GM23338 (cell line): ENCODE measurements around the gene PARP3. TPM values are rescaled to one million over a fixed set of nuclear protein-coding genes. Genes with fewer than 3 reads are reported as not detected.

Source experiments
- ATAC-seq: fragments of 200-7000 bp; cut with Tn5 transposase; 3 replicates; pipeline ENCODE4 v1.9.1; 2020
- DNase-seq: peaks from one replicate; pipeline ENCODE4 v3.0.0-alpha.2; 2015; ENCODE audit warnings: low spot score
- H2AFZ ChIP-seq: fragments of 200-600 bp; sonication (generic); 2 replicates; pipeline ENCODE4 v1.8.0; 2016; ENCODE audit warnings: antibody characterized with exemption, mild to moderate bottlenecking, moderate library complexity
- H3F3A ChIP-seq: fragments of 200-600 bp; sonication (generic); replicated peaks from 2 replicates; pipeline ENCODE4 v1.8.0; 2017; ENCODE audit warnings: antibody characterized with exemption, mixed run types, low read depth
- H3K27ac ChIP-seq: fragments of 200-600 bp; sonication (generic); 2 replicates; pipeline ENCODE4 v1.6.1; 2016; ENCODE audit warnings: low read depth
- H3K27me3 ChIP-seq: fragments of 200-600 bp; sonication (generic); 2 replicates; pipeline ENCODE4 v1.8.0; 2016; ENCODE audit warnings: mild to moderate bottlenecking, mixed run types, moderate library complexity; ENCODE audit not compliant: insufficient read depth
- H3K36me3 ChIP-seq: fragments of 200-600 bp; sonication (generic); 2 replicates; pipeline ENCODE4 v1.8.0; 2016; ENCODE audit warnings: mild to moderate bottlenecking; ENCODE audit not compliant: insufficient read depth
- H3K4me1 ChIP-seq: fragments of 200-600 bp; sonication (generic); 2 replicates; pipeline ENCODE4 v1.8.0; 2016; ENCODE audit warnings: mild to moderate bottlenecking, moderate library complexity; ENCODE audit not compliant: insufficient read depth
- H3K4me2 ChIP-seq: fragments of 200-600 bp; sonication (generic); 2 replicates; pipeline ENCODE4 v1.7.1; 2017; ENCODE audit warnings: mixed run types
- H3K4me3 ChIP-seq: fragments of 200-600 bp; sonication (generic); 2 replicates; pipeline ENCODE4 v1.6.1; 2016; ENCODE audit warnings: mixed run types
- H3K79me2 ChIP-seq: fragments of 200-600 bp; sonication (generic); replicated peaks from 2 replicates; pipeline ENCODE4 v1.8.0; 2017; ENCODE audit warnings: mild to moderate bottlenecking; ENCODE audit not compliant: insufficient read depth
- H3K9me2 ChIP-seq: fragments of 200-600 bp; sonication (generic); 2 replicates; pipeline ENCODE4 v1.8.0; 2017; ENCODE audit not compliant: insufficient read depth
- H4K20me1 ChIP-seq: fragments of 200-600 bp; sonication (generic); replicated peaks from 2 replicates; pipeline ENCODE4 v1.8.0; 2017; ENCODE audit warnings: mild to moderate bottlenecking; ENCODE audit not compliant: insufficient read depth
- H3K27ac Mint-ChIP-seq: 2 replicates; pipeline ENCODE4 v1.8.0; 2020; ENCODE audit warnings: inconsistent platforms, mild to moderate bottlenecking, moderate library complexity, mixed read lengths
- H3K27me3 Mint-ChIP-seq: 3 replicates; pipeline ENCODE4 v1.8.0; 2022; ENCODE audit warnings: low read depth, mild to moderate bottlenecking, moderate library complexity, mixed read lengths, inconsistent platforms; ENCODE audit not compliant: insufficient read depth, poor library complexity
- H3K36me3 Mint-ChIP-seq: 3 replicates; pipeline ENCODE4 v1.8.0; 2021; ENCODE audit warnings: low read depth, mild to moderate bottlenecking, inconsistent platforms, moderate library complexity, mixed read lengths
- H3K4me1 Mint-ChIP-seq: 3 replicates; pipeline ENCODE4 v1.8.0; 2020; ENCODE audit warnings: mild to moderate bottlenecking, inconsistent platforms, mixed read lengths
- H3K4me3 Mint-ChIP-seq: 3 replicates; pipeline ENCODE4 v1.8.0; 2021; ENCODE audit warnings: moderate library complexity, mild to moderate bottlenecking, inconsistent platforms, mixed read lengths
- H3K9me3 Mint-ChIP-seq: 3 replicates; pipeline ENCODE4 v1.8.0; 2020; ENCODE audit warnings: moderate library complexity, mild to moderate bottlenecking, inconsistent platforms, mixed read lengths
- CREB1 ChIP-seq: fragments of 250-450 bp; sonication (Bioruptor Pico); IDR thresholded peaks from 2 replicates; pipeline ENCODE4 v1.5.0; 2020; ENCODE audit warnings: low read depth, mild to moderate bottlenecking, moderate library complexity
- CTCF ChIP-seq, 2 experiments: fragments of 200-600 bp in 1 of 2; sonication (generic) in 1 of 2; conservative IDR thresholded peaks; 2 replicates each; pipeline versions ENCODE4 v1.5.1 to v1.6.1; 2016 to 2017; ENCODE audit warnings: antibody characterized with exemption in 2 of 2, low read depth in 2 of 2, mild to moderate bottlenecking in 2 of 2, moderate library complexity in 1 of 2
- ETS1 ChIP-seq: IDR thresholded peaks from 2 replicates; pipeline ENCODE4 v1.6.1; 2016; ENCODE audit warnings: antibody characterized with exemption
- EZH2 ChIP-seq: fragments of 200-600 bp; sonication (generic); IDR thresholded peaks from one replicate; pipeline ENCODE4 v1.8.0; 2017; ENCODE audit warnings: antibody characterized with exemption, mild to moderate bottlenecking, low read depth; ENCODE audit not compliant: unreplicated experiment
- EZH2phosphoT487 ChIP-seq: fragments of 200-600 bp; sonication (generic); IDR thresholded peaks from one replicate; pipeline ENCODE4 v1.8.1; 2018; ENCODE audit warnings: antibody characterized with exemption; ENCODE audit not compliant: unreplicated experiment
- JUNB ChIP-seq: IDR thresholded peaks from one replicate; pipeline ENCODE4 v1.6.1; 2016; ENCODE audit warnings: antibody characterized with exemption; ENCODE audit not compliant: unreplicated experiment
- NANOG ChIP-seq: IDR thresholded peaks from 2 replicates; pipeline ENCODE4 v1.6.1; 2016; ENCODE audit warnings: antibody characterized with exemption, borderline replicate concordance
- POLR2AphosphoS5 ChIP-seq: IDR thresholded peaks from 2 replicates; pipeline ENCODE4 v1.6.1; 2016; ENCODE audit warnings: antibody characterized with exemption, low read depth
- REST ChIP-seq: IDR thresholded peaks from one replicate; pipeline ENCODE4 v1.6.1; 2018; ENCODE audit warnings: antibody characterized with exemption; ENCODE audit not compliant: unreplicated experiment
- STAT1 ChIP-seq: IDR thresholded peaks from one replicate; pipeline ENCODE4 v1.6.1; 2016; ENCODE audit warnings: antibody characterized with exemption; ENCODE audit not compliant: unreplicated experiment
- ZNF114 ChIP-seq: fragments of 250-450 bp; sonication (Bioruptor Pico); IDR thresholded peaks from 2 replicates; pipeline ENCODE4 v1.5.0; 2020; ENCODE audit warnings: mild to moderate bottlenecking, moderate library complexity
- ZNF331 ChIP-seq: fragments of 250-450 bp; sonication (Bioruptor Pico); IDR thresholded peaks from 2 replicates; pipeline ENCODE4 v1.5.0; 2020; ENCODE audit warnings: low read depth, mild to moderate bottlenecking, moderate library complexity
- ZNF462 ChIP-seq: fragments of 250-450 bp; sonication (Bioruptor Pico); IDR thresholded peaks from 2 replicates; pipeline ENCODE4 v1.5.0; 2020; ENCODE audit warnings: mild to moderate bottlenecking, moderate library complexity
- polyA plus RNA-seq: library from polyadenylated mRNA; unstranded; fragments of >200 nt; fragmentation: Nextera tagmentation; extraction: Ambion mirVana; gene quantifications from 2 replicates; pipeline ENCODE4 v1.2.1, GENCODE V29; 2016
- total RNA-seq: library from RNA; depleted of rRNA; stranded (reverse); fragments of >200 nt; shearing (Covaris generic); gene quantifications from 2 replicates; pipeline ENCODE4 v1.2.3, GENCODE V29; 2014

Gene PARP3
- total and polyA plus RNA-seq, 2 experiments from 2014 or later, result 0.76 to 1.1 TPM

GRCh38 chr3:51947215-51947900 is 5.2 kb downstream of the PARP3 start:
- H3K36me3 ChIP-seq, result no peaks in the 10 kb centered on the region
- no peak for ATAC-seq
- H3K27me3 ChIP-seq, result peaks cover 14% of the 10 kb centered on the region; the same call in 1 of the 2 replicates
- H3K27ac ChIP-seq, result no peak overlapping the region
- no peak overlapping the region for H3K27ac Mint-ChIP-seq
- peaks cover 3% of the 10 kb centered on the region; the same call in 1 of the 3 replicates for H3K4me1 Mint-ChIP-seq
- no peak for TF ChIP-seq EZH2
- TF ChIP-seq ZNF114 (CRISPR knock-in tag), result no peak
- TF ChIP-seq JUNB, result no peak
- no peak for TF ChIP-seq ZNF331 (CRISPR knock-in tag)
- no peak for TF ChIP-seq ZNF462
- TF ChIP-seq EZH2phosphoT487, result no peak
- TF ChIP-seq NANOG, result no peak
- no peak for TF ChIP-seq CREB1 (CRISPR knock-in tag)
- no peak for TF ChIP-seq STAT1
- no peak for TF ChIP-seq POLR2AphosphoS5
- no peak for TF ChIP-seq CTCF (conservative IDR thresholded peaks at IDR 0.05; ENCODE audit: low read depth in 2 of 2)
- TF ChIP-seq REST, result no peak
- TF ChIP-seq ETS1, result no peak
- H4K20me1 ChIP-seq, result no peaks in the 10 kb centered on the region
- no peaks in the 10 kb centered on the region for H3K79me2 ChIP-seq
- no peak overlapping the region; the same call in 2 of the 3 replicates for H3K4me3 Mint-ChIP-seq
- H3K4me3 ChIP-seq, result no peak overlapping the region
- H3K4me2 ChIP-seq, result no peak overlapping the region
- peaks cover 24% of the 10 kb centered on the region for H3K27me3 Mint-ChIP-seq
- 0 out of 3 replicates have a peak, but pooled peaks cover 2% of the 10 kb centered on the region for H3K36me3 Mint-ChIP-seq
- H3K4me1 ChIP-seq, result no peaks in the 10 kb centered on the region
- no peaks in the 10 kb centered on the region for H3K9me3 Mint-ChIP-seq
- no peaks in the 10 kb centered on the region for H3K9me2 ChIP-seq
- no peak for DNase-seq
- no peak overlapping the region for H2AFZ ChIP-seq
- H3F3A ChIP-seq, result no peaks in the 10 kb centered on the region
